HepG2 (cell line): ENCODE measurements around the gene ZFHX3.

ENCODE experiments used
- ATF1 ChIP-seq: IDR thresholded peaks from 2 replicates; pipeline ENCODE4 v1.6.1; 2016; ENCODE audit warnings: mild to moderate bottlenecking, control low read depth
- TF ChIP-seq, protein P1 (sequence below): sonication (generic); formaldehyde crosslinking; IDR thresholded peaks from 2 replicates; pipeline ENCODE4 v1.5.0; 2020; ENCODE audit warnings: mild to moderate bottlenecking, missing genetic modification reagents, moderate library complexity

DNA sequence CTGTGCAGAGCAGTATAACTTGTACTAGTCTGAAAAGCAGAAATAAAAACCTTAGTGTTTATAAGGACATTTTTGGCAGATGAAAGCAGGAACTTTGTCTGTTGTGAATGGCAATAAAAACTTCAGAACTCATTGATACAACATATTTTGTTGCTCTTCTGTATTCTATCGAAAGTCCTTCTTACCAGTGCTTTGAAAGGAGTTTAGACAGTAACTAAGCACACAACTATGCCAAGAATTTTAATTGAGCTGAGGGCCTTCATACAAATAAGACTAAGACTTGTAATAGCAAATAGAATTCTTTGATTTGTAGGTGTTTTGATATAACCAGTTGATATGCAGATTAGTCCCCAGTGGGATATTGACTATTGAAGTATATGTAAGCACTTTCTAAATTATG is 308.4 kb downstream of the ZFHX3 start:
- TF ChIP-seq, protein P1, sequence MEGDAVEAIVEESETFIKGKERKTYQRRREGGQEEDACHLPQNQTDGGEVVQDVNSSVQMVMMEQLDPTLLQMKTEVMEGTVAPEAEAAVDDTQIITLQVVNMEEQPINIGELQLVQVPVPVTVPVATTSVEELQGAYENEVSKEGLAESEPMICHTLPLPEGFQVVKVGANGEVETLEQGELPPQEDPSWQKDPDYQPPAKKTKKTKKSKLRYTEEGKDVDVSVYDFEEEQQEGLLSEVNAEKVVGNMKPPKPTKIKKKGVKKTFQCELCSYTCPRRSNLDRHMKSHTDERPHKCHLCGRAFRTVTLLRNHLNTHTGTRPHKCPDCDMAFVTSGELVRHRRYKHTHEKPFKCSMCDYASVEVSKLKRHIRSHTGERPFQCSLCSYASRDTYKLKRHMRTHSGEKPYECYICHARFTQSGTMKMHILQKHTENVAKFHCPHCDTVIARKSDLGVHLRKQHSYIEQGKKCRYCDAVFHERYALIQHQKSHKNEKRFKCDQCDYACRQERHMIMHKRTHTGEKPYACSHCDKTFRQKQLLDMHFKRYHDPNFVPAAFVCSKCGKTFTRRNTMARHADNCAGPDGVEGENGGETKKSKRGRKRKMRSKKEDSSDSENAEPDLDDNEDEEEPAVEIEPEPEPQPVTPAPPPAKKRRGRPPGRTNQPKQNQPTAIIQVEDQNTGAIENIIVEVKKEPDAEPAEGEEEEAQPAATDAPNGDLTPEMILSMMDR (CRISPR knock-in tag): no peak
- no peak for TF ChIP-seq ATF1 (CRISPR knock-in tag)
